Thyroid gland (tissue), 4 donors: ENCODE measurements around the gene CELSR3. TPM values are rescaled to one million over a fixed set of nuclear protein-coding genes. Genes with fewer than 3 reads are reported as not detected.

Experiments
- DNase-seq, 2 donors: peaks; one replicate each; pipeline ENCODE4 v3.0.0-alpha.2; 2019
- H3K27ac ChIP-seq, 3 donors: fragments of 200-600 bp; sonication (generic); 1 replicate in 2 of 3; 2 replicates in 1 of 3; pipeline ENCODE4 v1.5.1; 2016 to 2019; ENCODE audit warnings: mild to moderate bottlenecking in 1 of 3, moderate library complexity in 1 of 3
- H3K27me3 ChIP-seq: fragments of 200-600 bp; sonication (generic); one replicate; pipeline ENCODE4 v1.5.1; 2019
- H3K36me3 ChIP-seq, 2 donors: fragments of 200-600 bp; sonication (generic); one replicate each; pipeline ENCODE4 v1.5.1; 2016 to 2019
- H3K4me1 ChIP-seq, 2 donors: fragments of 200-600 bp; sonication (generic); one replicate each; pipeline ENCODE4 v1.5.1; 2017 to 2019
- H3K4me3 ChIP-seq, 3 donors: fragments of 200-600 bp; sonication (generic); replicated peaks in 1 of 3; 1 replicate in 2 of 3; 2 replicates in 1 of 3; pipeline ENCODE4 v1.5.1; 2016; ENCODE audit warnings: mild to moderate bottlenecking in 1 of 3
- H3K9me3 ChIP-seq: fragments of 200-600 bp; sonication (generic); one replicate; pipeline ENCODE4 v1.5.1; 2017
- POLR2A ChIP-seq, 2 donors: fragments of 450-650 bp; IDR thresholded peaks; one replicate each; pipeline ENCODE4 v1.6.1; 2017; ENCODE audit warnings: antibody characterized with exemption in 2 of 2, mild to moderate bottlenecking in 2 of 2, moderate library complexity in 1 of 2
- WGBS, 2 donors: methylation state at CpG; one replicate each; pipeline ENCODE4 v1.1.5; 2017; 5-methylcytosine and 5-hydroxymethylcytosine counted together
- intact Hi-C: fragments of 100-400 bp; cut with DNase I; formaldehyde crosslinking; loops from one replicate; pipeline ENCODE4 v1.15.1; 2023
- total RNA-seq, 4 donors: library from RNA; depleted of rRNA; stranded (reverse); fragments of >200 nt; gene quantifications; one replicate each; pipeline ENCODE4 v1.2.3, GENCODE V29; 2016
- TF ChIP-seq, protein P1 (sequence below), 6 experiments: fragments of 200-600 bp in 3 of 6; fragments of 450-650 bp in 3 of 6; sonication (generic) in 3 of 6; IDR thresholded peaks; one replicate each; pipeline ENCODE4 v1.5.1; 2016 to 2019; ENCODE audit warnings: antibody characterized with exemption in 6 of 6, mild to moderate bottlenecking in 2 of 6, inconsistent platforms in 1 of 6, moderate library complexity in 1 of 6

CELSR3 gene
- total RNA-seq, 4 donors from 2014 or later = 0.54 to 1.7 (median 1.0) TPM

DNA sequence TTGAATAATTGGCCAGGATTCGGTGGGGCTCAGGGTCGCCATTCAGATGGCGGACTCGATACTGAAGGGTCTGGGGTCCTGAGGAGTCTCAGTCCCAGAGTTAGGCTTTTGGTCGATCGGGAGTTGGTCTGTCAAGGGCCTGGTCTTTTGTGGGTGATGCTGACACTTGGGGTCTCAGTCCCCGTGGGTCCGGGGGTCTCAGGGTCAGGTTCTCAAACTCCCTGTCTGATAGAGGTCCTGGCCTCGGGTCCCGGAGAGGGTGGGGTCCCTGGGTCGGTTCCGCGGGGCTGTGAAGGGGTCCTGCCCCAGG lies 22.6 kb upstream of the CELSR3 start:
- peaks cover 25 to 52% of the 10 kb centered on the region in 2 donors for H3K36me3 ChIP-seq
- intact Hi-C loops = no loop called here

DNA sequence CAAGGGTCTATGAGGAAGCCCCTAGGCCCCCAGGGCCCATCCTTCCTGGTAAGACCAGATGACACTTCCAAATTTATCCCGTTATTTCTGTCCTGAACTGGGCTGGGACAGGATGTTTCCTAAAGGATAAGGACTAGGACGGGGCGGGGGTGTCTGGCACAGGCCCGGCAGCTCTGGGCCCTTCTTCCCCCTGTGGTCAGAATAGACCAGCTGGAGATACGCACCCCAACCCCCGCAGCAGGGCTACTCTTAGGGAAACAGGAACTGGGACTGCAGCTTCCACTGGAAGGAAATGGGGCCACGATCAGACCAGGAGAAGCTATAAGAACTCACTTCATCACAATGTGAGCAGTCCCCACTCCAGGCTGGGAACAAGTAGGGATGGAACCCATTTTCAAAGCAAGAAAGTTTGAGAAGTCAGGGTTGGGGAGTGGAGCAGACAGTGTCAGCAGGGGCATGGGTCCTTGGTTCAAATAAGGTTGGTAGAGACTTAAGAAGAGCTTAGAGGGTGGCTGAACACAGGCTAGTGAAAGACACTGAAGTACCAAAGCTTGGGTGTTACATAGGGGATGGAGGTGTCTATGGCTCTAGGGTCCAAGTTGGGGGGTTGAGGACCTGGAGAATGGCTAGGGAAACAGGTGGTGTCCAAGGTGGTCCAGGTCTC lies 21.9 kb upstream of the CELSR3 start:
- H3K27me3 ChIP-seq = no peaks in the 10 kb centered on the region
- DNase-seq = peak in 1 of 2 donors; percentile 12

More for the DNA sequence above, 22.6 kb upstream of the CELSR3 start:
- Histone ChIP-seq H3K4me1 (peaks cover 22 to 27% of the 10 kb centered on the region in 2 donors), H3K27me3 (no peaks in the 10 kb centered on the region), H3K4me3 (peak overlapping the region; percentile 59 to 92 (median 60)), H3K27ac (peak overlapping the region; percentile 82 to 85 (median 83)), H3K9me3 (no peaks in the 10 kb centered on the region)
- no peak for DNase-seq
- WGBS, 2 donors = 8 to 14% methylated on average over 6 to 8 of the region's 13 CpGs
- no peak for TF ChIP-seq POLR2A (IDR thresholded peaks at IDR 0.05)
- TF ChIP-seq, protein P1, sequence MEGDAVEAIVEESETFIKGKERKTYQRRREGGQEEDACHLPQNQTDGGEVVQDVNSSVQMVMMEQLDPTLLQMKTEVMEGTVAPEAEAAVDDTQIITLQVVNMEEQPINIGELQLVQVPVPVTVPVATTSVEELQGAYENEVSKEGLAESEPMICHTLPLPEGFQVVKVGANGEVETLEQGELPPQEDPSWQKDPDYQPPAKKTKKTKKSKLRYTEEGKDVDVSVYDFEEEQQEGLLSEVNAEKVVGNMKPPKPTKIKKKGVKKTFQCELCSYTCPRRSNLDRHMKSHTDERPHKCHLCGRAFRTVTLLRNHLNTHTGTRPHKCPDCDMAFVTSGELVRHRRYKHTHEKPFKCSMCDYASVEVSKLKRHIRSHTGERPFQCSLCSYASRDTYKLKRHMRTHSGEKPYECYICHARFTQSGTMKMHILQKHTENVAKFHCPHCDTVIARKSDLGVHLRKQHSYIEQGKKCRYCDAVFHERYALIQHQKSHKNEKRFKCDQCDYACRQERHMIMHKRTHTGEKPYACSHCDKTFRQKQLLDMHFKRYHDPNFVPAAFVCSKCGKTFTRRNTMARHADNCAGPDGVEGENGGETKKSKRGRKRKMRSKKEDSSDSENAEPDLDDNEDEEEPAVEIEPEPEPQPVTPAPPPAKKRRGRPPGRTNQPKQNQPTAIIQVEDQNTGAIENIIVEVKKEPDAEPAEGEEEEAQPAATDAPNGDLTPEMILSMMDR (IDR thresholded peaks at IDR 0.05) = peak in 1 of 6 experiments; percentile 51

GRCh38 chr3:48684054-48684349 lies 21.3 kb upstream of the CELSR3 start:
- Histone ChIP-seq H3K4me3 (no peak overlapping the region), H3K4me1 (peaks cover 22 to 27% of the 10 kb centered on the region in 2 donors), H3K9me3 (no peaks in the 10 kb centered on the region), H3K36me3 (peaks cover 25 to 50% of the 10 kb centered on the region in 2 donors), H3K27ac (peak overlapping the region in 2 of 3 donors; percentile 22 to 50), H3K27me3 (no peaks in the 10 kb centered on the region)
- intact Hi-C loops = no loop called here
- WGBS, 2 donors = 43 to 63% methylated on average over 8 of the region's 8 CpGs
- DNase-seq = no peak
- TF ChIP-seq, protein P1 (IDR thresholded peaks at IDR 0.05) = no peak
- TF ChIP-seq POLR2A (IDR thresholded peaks at IDR 0.05) = no peak

More for the DNA sequence above, 21.9 kb upstream of the CELSR3 start:
- Histone ChIP-seq H3K36me3 (peaks cover 25 to 53% of the 10 kb centered on the region in 2 donors), H3K9me3 (no peaks in the 10 kb centered on the region), H3K4me3 (peak overlapping the region in 1 of 3 donors; percentile 60), H3K4me1 (peaks cover 22 to 27% of the 10 kb centered on the region in 2 donors), H3K27ac (peak overlapping the region in 2 of 3 donors; percentile 22 to 82)
- no peak for TF ChIP-seq POLR2A (IDR thresholded peaks at IDR 0.05)
- TF ChIP-seq, protein P1 (IDR thresholded peaks at IDR 0.05) = no peak
- 58 to 68% methylated on average over 3 to 6 of the region's 7 CpGs for WGBS, 2 donors
- intact Hi-C loops = no loop called here

GRCh38 chr3:48682786-48683185 lies 20.1 kb upstream of the CELSR3 start:
- no peak for TF ChIP-seq POLR2A (IDR thresholded peaks at IDR 0.05)
- TF ChIP-seq, protein P1 (IDR thresholded peaks at IDR 0.05) = no peak
- Histone ChIP-seq H3K4me3 (no peak overlapping the region), H3K9me3 (no peaks in the 10 kb centered on the region), H3K36me3 (peaks cover 20 to 43% of the 10 kb centered on the region in 2 donors), H3K27me3 (no peaks in the 10 kb centered on the region), H3K4me1 (peaks cover 22 to 27% of the 10 kb centered on the region in 2 donors), H3K27ac (no peak overlapping the region)
- intact Hi-C loops = no loop called here
- no peak for DNase-seq
- 77 to 92% methylated on average over 9 of the region's 9 CpGs for WGBS, 2 donors

- Histone ChIP-seq H3K4me3 (no peak overlapping the region), H3K9me3 (no peaks in the 10 kb centered on the region), H3K27me3 (no peaks in the 10 kb centered on the region), H3K27ac (no peak overlapping the region), H3K4me1 (peaks cover 22 to 27% of the 10 kb centered on the region in 2 donors), H3K36me3 (peaks cover 15 to 37% of the 10 kb centered on the region in 2 donors)
- intact Hi-C loops = no loop called here
- TF ChIP-seq POLR2A (IDR thresholded peaks at IDR 0.05) = no peak
- 97 to 99% methylated on average over 14 to 15 of the region's 17 CpGs for WGBS, 2 donors
- no peak for DNase-seq
Measured at GRCh38 chr3:48681974-48682610, 19.4 kb upstream of the CELSR3 start.
